ENCODE measurements around the gene NPM1. TPM values are rescaled to one million over a fixed set of nuclear protein-coding genes. Genes with fewer than 3 reads are reported as not detected.
A peak's percentile ranks its signal among the peaks of the same experiment; 100 is the strongest.
"Not testable (repeated sequence)": the region's sequence is repeated elsewhere in the genome, so short reads cannot be mapped to it uniquely, and the experiment has no call there.

The NPM1 gene
- total and polyA plus RNA-seq, 7 donors, result 452 to 2,554 (median 635) TPM

DNA sequence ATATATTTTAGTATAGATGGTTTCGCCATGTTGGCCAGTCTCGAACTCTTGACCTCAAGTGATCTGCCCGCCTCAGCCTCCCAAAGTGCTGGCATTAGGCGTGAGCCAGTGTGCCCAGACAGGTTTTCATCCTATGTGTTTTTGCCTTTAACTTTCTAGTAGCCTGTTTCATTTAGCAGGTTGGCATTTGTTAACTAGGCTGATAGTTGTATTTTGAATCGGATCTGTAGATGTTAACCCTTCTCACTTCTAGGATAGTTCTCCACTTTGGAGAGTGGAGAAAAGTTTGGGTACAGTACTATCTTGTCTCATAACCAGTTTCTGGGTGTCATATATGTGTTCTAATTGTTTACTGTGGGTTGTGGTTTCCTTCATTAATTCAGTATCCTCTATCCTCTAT lies 24.5 kb downstream of the NPM1 start:
- intact Hi-C loops (cut with DNase I), result no loop called here
- Histone ChIP-seq H3K9me3 (no peaks in the 10 kb centered on the region), H3K27ac (no peak overlapping the region), H3K4me1 (no peaks in the 10 kb centered on the region), H3K36me3 (ENCODE audit: insufficient read depth in 1 of 2, low read depth in 1 of 2) (peaks cover 15 to 66% of the 10 kb centered on the region in 2 donors), H3K27me3 (ENCODE audit: insufficient read depth in 3 of 3, low read length in 2 of 3) (no peaks in the 10 kb centered on the region), H3K4me3 (no peak overlapping the region)
- 93 to 96% (median 94%) methylated on average over 5 of the region's 5 CpGs for WGBS, 3 donors
- ATAC-seq (no peak), DNase-seq (no peak)
- TF ChIP-seq, protein P1, sequence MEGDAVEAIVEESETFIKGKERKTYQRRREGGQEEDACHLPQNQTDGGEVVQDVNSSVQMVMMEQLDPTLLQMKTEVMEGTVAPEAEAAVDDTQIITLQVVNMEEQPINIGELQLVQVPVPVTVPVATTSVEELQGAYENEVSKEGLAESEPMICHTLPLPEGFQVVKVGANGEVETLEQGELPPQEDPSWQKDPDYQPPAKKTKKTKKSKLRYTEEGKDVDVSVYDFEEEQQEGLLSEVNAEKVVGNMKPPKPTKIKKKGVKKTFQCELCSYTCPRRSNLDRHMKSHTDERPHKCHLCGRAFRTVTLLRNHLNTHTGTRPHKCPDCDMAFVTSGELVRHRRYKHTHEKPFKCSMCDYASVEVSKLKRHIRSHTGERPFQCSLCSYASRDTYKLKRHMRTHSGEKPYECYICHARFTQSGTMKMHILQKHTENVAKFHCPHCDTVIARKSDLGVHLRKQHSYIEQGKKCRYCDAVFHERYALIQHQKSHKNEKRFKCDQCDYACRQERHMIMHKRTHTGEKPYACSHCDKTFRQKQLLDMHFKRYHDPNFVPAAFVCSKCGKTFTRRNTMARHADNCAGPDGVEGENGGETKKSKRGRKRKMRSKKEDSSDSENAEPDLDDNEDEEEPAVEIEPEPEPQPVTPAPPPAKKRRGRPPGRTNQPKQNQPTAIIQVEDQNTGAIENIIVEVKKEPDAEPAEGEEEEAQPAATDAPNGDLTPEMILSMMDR (IDR thresholded peaks at IDR 0.05), result no peak

DNA sequence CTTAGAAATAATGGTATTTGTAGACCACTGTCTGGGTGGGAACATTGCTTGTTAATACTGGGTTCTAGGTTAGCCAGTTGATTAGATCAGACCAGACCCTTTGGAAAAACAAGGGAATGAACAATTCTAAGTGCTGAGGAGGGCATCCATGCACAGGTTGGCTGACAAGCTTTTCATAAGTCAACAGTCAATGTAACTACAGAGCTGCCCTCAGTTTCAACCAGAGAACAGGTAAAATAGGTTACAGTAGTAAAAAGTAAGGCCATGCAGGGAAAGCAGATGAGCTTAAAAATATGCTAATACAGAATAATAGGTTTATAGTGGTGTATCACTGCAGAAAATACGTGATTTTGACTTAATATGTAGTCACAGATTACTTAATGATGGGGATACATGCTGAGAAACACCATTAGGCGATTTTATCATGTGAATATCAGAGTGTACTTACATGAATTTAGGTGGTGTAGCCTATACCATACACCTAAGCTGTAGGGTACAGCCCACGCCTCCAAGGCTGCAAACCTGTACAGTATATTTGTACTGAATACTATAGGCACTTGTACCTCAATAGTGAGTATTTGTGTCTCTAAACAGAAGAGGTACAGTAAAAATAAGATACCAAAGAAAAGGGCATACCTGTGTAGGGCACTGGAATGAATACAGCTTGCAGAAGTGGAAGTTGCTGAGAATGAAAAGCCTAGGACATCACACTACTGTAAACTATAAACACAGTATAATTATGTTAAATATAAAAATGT lies 25.7 kb downstream of the NPM1 start:
- TF ChIP-seq, protein P1 (IDR thresholded peaks at IDR 0.05), result no peak
- 93 to 100% (median 98%) methylated on average over 3 of the region's 3 CpGs for WGBS, 3 donors
- H3K36me3 ChIP-seq (ENCODE audit: insufficient read depth in 1 of 2, low read depth in 1 of 2), result peaks cover 9 to 55% of the 10 kb centered on the region in 2 donors

DNA sequence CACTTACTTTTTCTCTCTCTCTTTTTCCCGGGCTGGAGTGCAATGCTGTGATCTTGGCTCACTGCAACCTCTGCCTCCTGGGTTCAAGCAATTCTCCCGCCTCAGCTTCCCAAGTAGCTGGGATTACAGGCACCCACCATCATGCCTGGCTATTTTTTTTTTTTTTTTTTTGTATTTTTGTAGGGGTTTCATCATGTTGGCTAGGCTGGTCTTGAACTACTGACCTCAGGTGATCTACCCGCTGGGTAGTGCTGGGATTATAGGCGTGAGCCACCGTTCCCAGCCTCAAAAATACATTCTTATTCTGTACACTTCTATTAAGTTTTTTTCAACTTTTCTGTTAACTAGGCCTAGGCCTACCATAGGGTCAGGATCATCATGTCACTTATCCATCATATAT lies 26.3 kb downstream of the NPM1 start:
- H3K4me1 ChIP-seq; H3K9me3 ChIP-seq; H3K4me3 ChIP-seq; intact Hi-C loops (cut with DNase I); ATAC-seq; DNase-seq; H3K27ac ChIP-seq; H3K27me3 ChIP-seq (ENCODE audit: insufficient read depth in 3 of 3, low read length in 2 of 3): not testable (repeated sequence)
- H3K36me3 ChIP-seq (ENCODE audit: insufficient read depth in 1 of 2, low read depth in 1 of 2), result peaks cover 9 to 48% of the 10 kb centered on the region in 2 donors
- WGBS, 3 donors, result 83 to 88% (median 85%) methylated on average over 5 of the region's 5 CpGs

More for the DNA sequence above, 25.7 kb downstream of the NPM1 start:
- intact Hi-C loops (cut with DNase I), result no loop called here
- Histone ChIP-seq H3K4me1 (no peaks in the 10 kb centered on the region), H3K27ac (no peak overlapping the region), H3K9me3 (no peaks in the 10 kb centered on the region), H3K27me3 (ENCODE audit: insufficient read depth in 3 of 3, low read length in 2 of 3) (no peaks in the 10 kb centered on the region), H3K4me3 (no peak overlapping the region)
- ATAC-seq (no peak), DNase-seq (no peak)

DNA sequence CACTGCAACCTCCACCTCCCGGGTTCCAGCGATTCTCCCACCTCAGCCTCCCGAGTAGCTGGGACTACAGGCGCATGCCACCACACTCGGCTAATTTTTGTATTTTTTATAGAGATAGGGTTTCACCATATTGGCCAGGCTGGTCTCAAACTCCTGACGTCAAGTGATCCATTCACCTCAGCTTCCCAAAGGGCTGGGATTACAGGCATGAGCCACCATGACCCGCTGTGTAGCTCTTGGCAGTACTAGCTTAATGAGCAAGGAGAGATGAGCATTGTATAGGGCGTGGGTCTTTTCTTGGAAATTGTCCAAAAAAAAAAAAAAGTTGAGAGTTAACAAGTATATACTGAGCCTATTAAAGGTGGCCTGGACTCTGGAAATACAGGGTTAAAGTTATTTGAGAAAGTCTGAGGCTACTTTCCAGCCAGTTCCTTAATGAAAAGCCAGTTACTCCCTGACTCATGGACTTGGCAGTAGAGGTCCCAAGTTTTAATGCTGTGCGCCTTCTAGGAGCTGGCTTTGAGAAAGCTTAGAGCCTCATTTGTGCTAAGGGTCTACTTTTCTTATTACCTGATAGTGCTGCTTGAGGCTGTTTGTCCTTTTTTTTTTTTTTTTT lies 27.6 kb downstream of the NPM1 start:
- peak in 3 of 4 donors; percentile 20 to 38 (median 23) for ATAC-seq
- Histone ChIP-seq H3K36me3 (ENCODE audit: insufficient read depth in 1 of 2, low read depth in 1 of 2) (peaks cover 9 to 36% of the 10 kb centered on the region in 2 donors), H3K27me3 (ENCODE audit: insufficient read depth in 3 of 3, low read length in 2 of 3) (peaks cover 0 to 15% (median 0%) of the 10 kb centered on the region in 3 donors), H3K9me3 (no peaks in the 10 kb centered on the region), H3K27ac (no peak overlapping the region), H3K4me3 (no peak overlapping the region), H3K4me1 (peaks cover 8% of the 10 kb centered on the region)
- WGBS, 3 donors, result 70 to 79% (median 76%) methylated on average over 9 of the region's 9 CpGs
- TF ChIP-seq, protein P1 (IDR thresholded peaks at IDR 0.05), result no peak
- no peak for DNase-seq
- intact Hi-C loops (cut with DNase I), result no loop called here
